Upper lobe of left lung (tissue), 6 donors: ENCODE data around the gene BMS1. TPM values are rescaled to one million over a fixed set of nuclear protein-coding genes. Genes with fewer than 3 reads are reported as not detected.

Source experiments
- ATAC-seq, 2 donors: fragments of 200-7000 bp; cut with Tn5 transposase; one replicate each; pipeline ENCODE4 v1.9.1; 2022; ENCODE audit warnings: mild to moderate bottlenecking in 2 of 2, moderate library complexity in 2 of 2; ENCODE audit not compliant: low FRiP score in 2 of 2
- DNase-seq, 2 donors: peaks; one replicate each; pipeline ENCODE4 v3.0.0-alpha.2; 2019 to 2020
- H3K27ac ChIP-seq, 4 donors: fragments of 200-600 bp; sonication (generic); one replicate each; pipeline ENCODE4 v1.5.1; 2016 to 2019
- H3K27me3 ChIP-seq, 4 donors: fragments of 200-600 bp; sonication (generic); one replicate each; pipeline ENCODE4 v1.5.1; 2017 to 2019
- H3K36me3 ChIP-seq, 4 donors: fragments of 200-600 bp; sonication (generic); one replicate each; pipeline ENCODE4 v1.5.1; 2016 to 2019
- H3K4me1 ChIP-seq, 4 donors: fragments of 200-600 bp; sonication (generic); one replicate each; pipeline ENCODE4 v1.5.1; 2018 to 2019
- H3K4me3 ChIP-seq, 4 donors: fragments of 200-600 bp; sonication (generic); one replicate each; pipeline ENCODE4 v1.5.1; 2017 to 2019; ENCODE audit warnings: mild to moderate bottlenecking in 2 of 4, moderate library complexity in 1 of 4
- H3K9me3 ChIP-seq, 4 donors: fragments of 200-600 bp; sonication (generic); one replicate each; pipeline ENCODE4 v1.5.1; 2018 to 2019
- EP300 ChIP-seq, 4 donors: sonication (generic); formaldehyde crosslinking; IDR thresholded peaks; one replicate each; pipeline ENCODE4 v1.5.1; 2017; ENCODE audit warnings: antibody characterized with exemption in 4 of 4, control low read depth in 2 of 4
- POLR2A ChIP-seq, 4 donors: fragments of 450-650 bp; IDR thresholded peaks; one replicate each; pipeline ENCODE4 v1.5.1; 2016 to 2017; ENCODE audit warnings: antibody characterized with exemption in 4 of 4, mild to moderate bottlenecking in 2 of 4
- POLR2AphosphoS5 ChIP-seq, 2 donors: sonication (generic); formaldehyde crosslinking; IDR thresholded peaks; one replicate each; pipeline ENCODE4 v1.5.1; 2017; ENCODE audit warnings: antibody characterized with exemption in 2 of 2
- WGBS, 2 donors: methylation state at CpG; one replicate each; pipeline ENCODE4 v1.1.5; 2017 to 2018; 5-methylcytosine and 5-hydroxymethylcytosine counted together
- total RNA-seq, 6 donors: library from RNA; depleted of rRNA in 4 of 6; stranded (reverse); fragments of >200 nt in 4 of 6; gene quantifications; one replicate each; pipeline versions ENCODE4 v1.1.0 to v1.2.1, GENCODE V29; 2016 to 2021
- TF ChIP-seq, protein P1 (sequence below), 6 experiments: fragments of 450-650 bp in 4 of 6; fragments of 200-600 bp in 2 of 6; sonication (generic) in 2 of 6; IDR thresholded peaks; one replicate each; pipeline ENCODE4 v1.5.1; 2016 to 2019; ENCODE audit warnings: antibody characterized with exemption in 6 of 6
- donor health status: DM: no; HTN: no; CAD: no; lungs with moderate emphysema.
- donor health status: DM: no; HTN: yes; CAD: no; lungs with severe emphysema.

Gene BMS1
- total RNA-seq, 6 donors from 2014 or later = 8.1 to 19.3 (median 14.3) TPM

DNA sequence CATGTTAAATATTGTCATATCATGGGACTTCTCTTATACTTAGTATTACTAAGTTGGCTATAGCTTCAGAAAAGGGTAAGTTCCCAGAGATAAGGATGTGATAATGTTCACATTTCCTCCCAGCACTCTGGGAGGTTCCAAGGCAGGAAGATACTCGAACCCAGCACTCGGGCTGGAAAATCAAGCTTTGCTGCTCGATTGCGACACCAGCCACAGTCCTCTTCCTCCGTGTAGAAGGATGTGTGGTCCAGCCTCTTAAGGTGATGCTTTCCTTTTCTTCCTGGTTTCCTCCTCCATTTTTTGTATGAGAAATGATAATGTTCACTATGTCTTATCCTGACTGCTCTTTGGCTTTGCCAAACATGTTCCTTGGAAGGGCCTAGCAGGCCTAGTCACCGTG is 3.2 kb downstream of the BMS1 start:
- 79 to 93% methylated on average over 6 of the region's 6 CpGs for WGBS, 2 donors
- Histone ChIP-seq H3K9me3 (no peaks in the 10 kb centered on the region), H3K4me3 (no peak overlapping the region), H3K4me1 (peaks cover 14 to 21% (median 16%) of the 10 kb centered on the region in 4 donors), H3K36me3 (peaks cover 16 to 65% (median 42%) of the 10 kb centered on the region in 4 donors), H3K27ac (no peak overlapping the region), H3K27me3 (no peaks in the 10 kb centered on the region)
- TF ChIP-seq, protein P1, sequence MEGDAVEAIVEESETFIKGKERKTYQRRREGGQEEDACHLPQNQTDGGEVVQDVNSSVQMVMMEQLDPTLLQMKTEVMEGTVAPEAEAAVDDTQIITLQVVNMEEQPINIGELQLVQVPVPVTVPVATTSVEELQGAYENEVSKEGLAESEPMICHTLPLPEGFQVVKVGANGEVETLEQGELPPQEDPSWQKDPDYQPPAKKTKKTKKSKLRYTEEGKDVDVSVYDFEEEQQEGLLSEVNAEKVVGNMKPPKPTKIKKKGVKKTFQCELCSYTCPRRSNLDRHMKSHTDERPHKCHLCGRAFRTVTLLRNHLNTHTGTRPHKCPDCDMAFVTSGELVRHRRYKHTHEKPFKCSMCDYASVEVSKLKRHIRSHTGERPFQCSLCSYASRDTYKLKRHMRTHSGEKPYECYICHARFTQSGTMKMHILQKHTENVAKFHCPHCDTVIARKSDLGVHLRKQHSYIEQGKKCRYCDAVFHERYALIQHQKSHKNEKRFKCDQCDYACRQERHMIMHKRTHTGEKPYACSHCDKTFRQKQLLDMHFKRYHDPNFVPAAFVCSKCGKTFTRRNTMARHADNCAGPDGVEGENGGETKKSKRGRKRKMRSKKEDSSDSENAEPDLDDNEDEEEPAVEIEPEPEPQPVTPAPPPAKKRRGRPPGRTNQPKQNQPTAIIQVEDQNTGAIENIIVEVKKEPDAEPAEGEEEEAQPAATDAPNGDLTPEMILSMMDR (IDR thresholded peaks at IDR 0.05) = no peak
- TF ChIP-seq POLR2AphosphoS5 (IDR thresholded peaks at IDR 0.05) = no peak
- no peak for TF ChIP-seq POLR2A (IDR thresholded peaks at IDR 0.05)
- ATAC-seq = no peak
- DNase-seq = no peak

GRCh38 chr10:42790835-42791234 is 8.2 kb downstream of the BMS1 start:
- Histone ChIP-seq H3K4me1 (no peaks in the 10 kb centered on the region), H3K4me3 (no peak overlapping the region), H3K9me3 (no peaks in the 10 kb centered on the region), H3K27me3 (no peaks in the 10 kb centered on the region), H3K27ac (no peak overlapping the region), H3K36me3 (peaks cover 35 to 98% (median 76%) of the 10 kb centered on the region in 4 donors)
- no peak for ATAC-seq
- no peak for DNase-seq
- no peak for TF ChIP-seq POLR2A (IDR thresholded peaks at IDR 0.05)
- TF ChIP-seq POLR2AphosphoS5 (IDR thresholded peaks at IDR 0.05) = no peak
- TF ChIP-seq EP300 (IDR thresholded peaks at IDR 0.05) = no peak
- TF ChIP-seq, protein P1 (IDR thresholded peaks at IDR 0.05) = no peak
- WGBS, 2 donors = 87 to 88% methylated on average over 3 of the region's 3 CpGs

DNA sequence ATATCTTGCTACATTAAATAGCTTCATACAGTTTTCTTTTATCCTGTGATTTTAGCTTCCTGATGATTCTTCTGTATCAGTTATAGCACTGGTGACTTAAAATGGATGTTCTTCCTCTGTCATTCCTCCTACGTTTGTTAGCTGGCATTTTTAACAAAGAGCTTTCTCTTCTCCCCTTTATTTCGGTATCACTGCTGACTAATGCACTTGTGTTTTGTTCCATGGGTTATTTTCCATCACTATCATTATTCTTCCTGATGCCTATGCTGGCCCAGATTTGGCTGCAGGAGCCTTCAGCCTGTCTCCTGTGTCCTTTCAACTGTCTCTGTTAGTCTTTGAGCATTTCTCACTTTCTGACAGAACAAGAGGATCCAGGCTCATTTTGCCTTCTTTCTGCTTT is 13.1 kb downstream of the BMS1 start:
- peaks cover 56 to 99% (median 92%) of the 10 kb centered on the region in 4 donors for H3K36me3 ChIP-seq
- WGBS, 2 donors = 86 to 97% methylated on average over 2 of the region's 2 CpGs
- TF ChIP-seq POLR2AphosphoS5 (IDR thresholded peaks at IDR 0.05) (no peak), EP300 (IDR thresholded peaks at IDR 0.05) (no peak), POLR2A (IDR thresholded peaks at IDR 0.05) (no peak)
- TF ChIP-seq, protein P1 (IDR thresholded peaks at IDR 0.05) = no peak

GRCh38 chr10:42801135-42801534 is 18.5 kb downstream of the BMS1 start:
- no peak overlapping the region for H3K4me3 ChIP-seq
- no peaks in the 10 kb centered on the region for H3K9me3 ChIP-seq
- no peak for DNase-seq
- no peak overlapping the region for H3K27ac ChIP-seq
- no peaks in the 10 kb centered on the region for H3K27me3 ChIP-seq
- H3K4me1 ChIP-seq = no peaks in the 10 kb centered on the region
- no peak for TF ChIP-seq EP300 (IDR thresholded peaks at IDR 0.05)
- TF ChIP-seq POLR2AphosphoS5 (IDR thresholded peaks at IDR 0.05) = no peak
- no peak for TF ChIP-seq POLR2A (IDR thresholded peaks at IDR 0.05)
- TF ChIP-seq, protein P1 (IDR thresholded peaks at IDR 0.05) = no peak
- peaks cover 39 to 94% (median 70%) of the 10 kb centered on the region in 4 donors for H3K36me3 ChIP-seq
- no peak for ATAC-seq

More for the DNA sequence above, 13.1 kb downstream of the BMS1 start:
- Histone ChIP-seq H3K27ac (no peak overlapping the region), H3K4me3 (no peak overlapping the region), H3K27me3 (no peaks in the 10 kb centered on the region), H3K4me1 (no peaks in the 10 kb centered on the region), H3K9me3 (no peaks in the 10 kb centered on the region)
- no peak for ATAC-seq
- no peak for DNase-seq

DNA sequence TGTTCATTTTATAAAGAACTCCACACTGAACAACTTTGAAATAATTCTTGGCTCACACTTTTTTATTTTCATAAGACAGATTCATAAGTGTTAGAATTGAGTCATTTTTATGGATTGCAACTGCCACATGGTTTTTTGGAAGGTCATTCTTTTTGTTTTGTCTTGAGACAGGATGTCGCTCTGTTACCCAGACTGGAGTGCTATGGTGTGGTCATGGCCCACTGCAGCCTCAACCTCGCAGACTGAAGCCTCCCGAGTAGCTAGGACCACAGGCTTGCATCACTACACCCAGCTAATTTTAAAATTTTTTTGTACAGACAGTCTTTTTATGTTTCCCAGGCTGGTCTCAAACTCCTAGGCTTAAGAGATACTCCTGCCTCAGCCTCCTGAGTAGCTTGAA is 20.3 kb downstream of the BMS1 start:
- no peak overlapping the region for H3K27ac ChIP-seq
- H3K9me3 ChIP-seq = no peaks in the 10 kb centered on the region
- H3K4me1 ChIP-seq = no peaks in the 10 kb centered on the region
- no peak overlapping the region for H3K4me3 ChIP-seq
- TF ChIP-seq EP300 (IDR thresholded peaks at IDR 0.05) = no peak
- no peak for TF ChIP-seq POLR2AphosphoS5 (IDR thresholded peaks at IDR 0.05)
- TF ChIP-seq, protein P1 (IDR thresholded peaks at IDR 0.05) = no peak
- no peak for TF ChIP-seq POLR2A (IDR thresholded peaks at IDR 0.05)
- ATAC-seq (no peak), DNase-seq (no peak)
- 90 to 96% methylated on average over 3 of the region's 3 CpGs for WGBS, 2 donors
- no peaks in the 10 kb centered on the region for H3K27me3 ChIP-seq
- peaks cover 25 to 91% (median 59%) of the 10 kb centered on the region in 4 donors for H3K36me3 ChIP-seq
